Measurements from ENCODE around the gene CLK2.

CLK2 gene

DNA sequence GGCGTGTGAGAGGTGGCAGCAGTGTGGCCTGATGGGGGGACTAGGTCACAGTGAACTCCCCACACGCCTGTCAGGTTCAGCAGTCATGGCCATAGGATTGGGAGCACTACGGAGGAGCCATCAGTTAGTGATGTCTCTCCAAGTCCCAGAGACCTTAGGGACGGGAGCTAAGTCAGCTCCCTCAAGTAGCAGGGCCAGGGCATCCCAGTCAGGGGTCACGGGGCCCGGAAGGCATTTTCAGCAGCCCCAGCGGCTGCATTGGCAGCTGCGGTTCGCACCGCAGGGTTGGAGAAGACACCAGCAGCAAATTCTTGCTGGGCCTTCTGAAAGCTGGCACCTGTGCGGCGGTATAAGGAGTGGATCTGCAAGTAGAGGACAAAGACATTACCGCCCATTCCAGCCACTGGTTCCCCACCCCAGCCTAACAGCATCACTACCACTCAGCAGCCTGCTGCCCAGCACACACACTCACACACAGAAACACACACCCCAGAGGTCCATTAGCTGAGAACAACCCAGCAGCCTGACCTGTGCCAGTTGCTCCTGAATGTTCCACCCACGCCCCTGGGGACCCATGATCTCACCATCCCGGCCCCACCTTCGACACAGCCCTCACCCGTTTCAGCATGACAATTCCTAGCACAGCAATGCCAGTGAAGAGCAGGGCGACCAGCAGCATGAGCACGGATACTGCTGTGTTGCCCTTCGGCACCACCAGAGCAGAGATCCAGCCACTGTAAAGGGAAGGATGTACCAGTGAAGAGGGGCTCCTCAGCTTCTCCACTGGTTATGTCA is 17.0 kb downstream of the CLK2 start:
- Histone ChIP-seq H3K4me1 (peaks cover 3% of the 10 kb centered on the region; the same call in 1 of the 2 replicates), H3K36me3 (peaks cover 11% of the 10 kb centered on the region; the same call in 1 of the 2 replicates), H3K9me3 (no peaks in the 10 kb centered on the region), H3K27me3 (no peaks in the 10 kb centered on the region), H3K4me3 (ENCODE audit: low read depth, low read length) (peak overlapping the region; percentile 85)
- peak; percentile 28 for DNase-seq
- TF ChIP-seq CTCF (IDR thresholded peaks at IDR 0.05; ENCODE audit: low read depth, low read length), result no peak

DNA sequence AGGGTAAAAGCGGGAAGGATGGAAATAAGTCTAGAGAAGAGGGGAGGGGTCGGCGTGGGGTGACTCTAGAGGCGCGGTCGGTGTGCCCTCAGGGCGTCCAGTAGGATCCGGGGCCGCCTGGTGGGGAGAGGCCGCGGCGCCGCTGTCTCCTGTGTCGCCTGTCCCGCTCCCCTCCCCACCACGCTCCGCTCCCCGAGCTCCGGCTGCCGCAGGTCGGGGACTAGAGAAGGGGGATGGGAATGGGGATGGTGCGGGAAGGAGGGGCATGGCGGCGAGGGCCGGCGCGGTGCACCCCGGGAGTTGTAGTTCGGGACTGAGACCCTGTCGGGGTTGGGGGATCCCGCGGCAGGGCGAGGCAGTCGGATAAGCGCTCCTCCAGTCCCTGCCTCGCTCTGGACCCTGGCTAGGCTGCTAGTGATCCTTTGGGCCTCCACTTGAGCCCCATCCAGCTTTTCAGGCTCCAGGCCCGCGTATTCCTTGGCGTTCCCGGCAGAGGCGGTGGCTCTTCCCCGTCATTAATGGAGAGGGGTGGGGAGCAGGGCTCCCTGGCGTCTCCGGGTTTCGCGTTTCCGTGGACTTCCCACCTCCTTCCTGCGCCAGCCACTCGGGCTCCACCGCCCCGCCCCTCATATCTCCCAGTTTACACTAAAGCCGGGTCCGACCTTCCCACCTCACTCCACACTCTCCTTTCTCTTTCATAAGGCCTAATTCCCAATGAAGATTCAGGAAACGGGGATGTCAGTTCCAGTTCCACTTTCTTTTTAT is 17.9 kb downstream of the CLK2 start, which contains the start of gene ENTREP3:
TSS of gene ENTREP3 (minus strand) at position 241 of the 765 bp plus-strand sequence. CDS start 606 bp downstream, outside the sequence.
- H3K36me3 ChIP-seq, result peaks cover 9% of the 10 kb centered on the region; the same call in 1 of the 2 replicates
- H3K9me3 ChIP-seq, result no peaks in the 10 kb centered on the region
- H3K27me3 ChIP-seq, result no peaks in the 10 kb centered on the region
- DNase-seq, result peak; percentile 95
- peak within 1 kb of the TSS; percentile 85 for H3K4me3 ChIP-seq (ENCODE audit: low read depth, low read length)
- H3K4me1 ChIP-seq, result peaks cover 5% of the 10 kb centered on the region; the same call in 1 of the 2 replicates
- TF ChIP-seq CTCF (IDR thresholded peaks at IDR 0.05; ENCODE audit: low read depth, low read length), result no peak

DNA sequence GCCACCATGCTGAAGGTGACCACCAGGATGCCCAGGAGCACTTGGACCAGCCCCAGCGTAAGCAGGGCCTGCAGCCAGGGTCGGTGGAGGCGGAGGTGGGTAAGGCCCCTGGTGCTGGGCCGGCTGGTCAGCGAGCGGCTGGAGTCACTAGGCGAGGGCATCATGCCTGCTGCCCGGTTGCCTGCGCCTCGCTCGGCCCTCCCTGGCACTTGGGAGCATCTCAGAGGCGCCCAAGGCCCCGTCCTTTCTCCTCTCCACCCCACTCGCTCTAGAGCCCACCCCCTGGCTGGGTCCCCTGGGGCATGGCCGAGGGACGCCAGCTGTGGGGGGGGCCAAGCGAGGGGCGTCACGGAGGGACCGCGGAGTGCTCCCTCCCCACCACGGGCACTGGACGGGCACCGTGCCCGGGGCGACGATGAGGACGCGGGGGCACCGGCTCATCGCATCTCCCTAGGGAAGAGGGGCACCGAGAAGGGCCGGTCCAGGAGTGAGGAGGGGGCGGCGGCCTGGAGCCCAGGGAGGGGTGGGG is 18.5 kb downstream of the CLK2 start:
- Histone ChIP-seq H3K36me3 (peaks cover 5% of the 10 kb centered on the region; the same call in 1 of the 2 replicates), H3K4me3 (ENCODE audit: low read depth, low read length) (peak overlapping the region; percentile 85), H3K4me1 (peaks cover 5% of the 10 kb centered on the region; the same call in 1 of the 2 replicates), H3K27me3 (no peaks in the 10 kb centered on the region), H3K9me3 (no peaks in the 10 kb centered on the region)
- TF ChIP-seq CTCF (IDR thresholded peaks at IDR 0.05; ENCODE audit: low read depth, low read length), result no peak
- DNase-seq, result peak; percentile 46

DNA sequence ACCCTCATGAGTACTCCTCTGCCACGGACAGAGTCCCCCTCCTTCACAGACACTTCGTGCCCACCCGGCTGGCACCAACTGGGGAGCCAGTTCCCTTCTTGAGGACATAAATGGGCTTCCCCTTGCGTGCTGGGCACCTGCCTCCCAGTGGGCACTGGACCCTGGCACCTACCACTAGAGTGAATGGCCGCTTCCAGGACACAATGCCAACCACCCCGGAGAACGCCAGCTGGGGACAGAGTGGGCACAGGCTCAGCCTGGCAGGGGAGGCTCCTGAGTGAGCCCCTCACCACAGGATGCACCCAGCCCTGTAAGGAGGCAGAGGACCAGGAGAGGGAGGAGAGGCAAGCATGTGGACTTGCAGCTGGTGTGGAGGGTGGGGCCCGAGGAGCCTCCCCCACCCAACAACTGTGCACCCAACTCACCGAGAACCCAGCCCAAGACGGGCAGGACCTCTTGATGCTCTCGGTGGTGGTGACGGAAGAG is 19.0 kb downstream of the CLK2 start:
- peaks cover 5% of the 10 kb centered on the region; the same call in 1 of the 2 replicates for H3K4me1 ChIP-seq
- peak overlapping the region; percentile 85 for H3K4me3 ChIP-seq (ENCODE audit: low read depth, low read length)
- no peaks in the 10 kb centered on the region for H3K9me3 ChIP-seq
- no peaks in the 10 kb centered on the region for H3K27me3 ChIP-seq
- no peak for TF ChIP-seq CTCF (IDR thresholded peaks at IDR 0.05; ENCODE audit: low read depth, low read length)
- peaks cover 5% of the 10 kb centered on the region; the same call in 1 of the 2 replicates for H3K36me3 ChIP-seq
- DNase-seq, result no peak

DNA sequence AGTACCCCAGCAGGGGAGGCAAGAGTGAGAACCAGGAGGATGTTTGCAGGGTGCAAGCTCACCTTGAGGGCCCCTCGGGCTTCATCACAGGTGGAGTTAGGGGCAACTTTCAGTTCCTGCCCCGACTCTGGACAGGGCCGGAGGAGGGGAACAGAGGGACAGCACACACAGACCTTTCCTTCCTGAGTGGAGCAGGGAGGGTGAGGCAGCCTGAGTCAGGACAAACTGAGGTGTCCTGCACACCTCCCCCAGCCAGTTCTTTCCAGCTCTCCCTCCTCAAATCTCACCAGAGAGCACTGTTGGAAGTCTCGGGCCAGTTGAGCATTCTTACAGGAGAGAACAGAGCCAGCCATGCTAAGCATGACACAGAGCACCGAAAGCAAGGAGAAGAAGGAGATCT is 19.5 kb downstream of the CLK2 start:
- Histone ChIP-seq H3K27me3 (no peaks in the 10 kb centered on the region), H3K4me3 (ENCODE audit: low read depth, low read length) (peak overlapping the region; percentile 85), H3K4me1 (peaks cover 5% of the 10 kb centered on the region; the same call in 1 of the 2 replicates), H3K9me3 (no peaks in the 10 kb centered on the region), H3K36me3 (peaks cover 5% of the 10 kb centered on the region; the same call in 1 of the 2 replicates)
- no peak for DNase-seq
- TF ChIP-seq CTCF (IDR thresholded peaks at IDR 0.05; ENCODE audit: low read depth, low read length), result no peak

All from BE2C (cell line).